ENCODE data around the gene MYEF2. TPM values are rescaled to one million over a fixed set of nuclear protein-coding genes. Genes with fewer than 3 reads are reported as not detected.

MYEF2 gene
- total and polyA plus RNA-seq, 4 donors, result 0.07 to 1.2 (median 0.33) TPM

DNA sequence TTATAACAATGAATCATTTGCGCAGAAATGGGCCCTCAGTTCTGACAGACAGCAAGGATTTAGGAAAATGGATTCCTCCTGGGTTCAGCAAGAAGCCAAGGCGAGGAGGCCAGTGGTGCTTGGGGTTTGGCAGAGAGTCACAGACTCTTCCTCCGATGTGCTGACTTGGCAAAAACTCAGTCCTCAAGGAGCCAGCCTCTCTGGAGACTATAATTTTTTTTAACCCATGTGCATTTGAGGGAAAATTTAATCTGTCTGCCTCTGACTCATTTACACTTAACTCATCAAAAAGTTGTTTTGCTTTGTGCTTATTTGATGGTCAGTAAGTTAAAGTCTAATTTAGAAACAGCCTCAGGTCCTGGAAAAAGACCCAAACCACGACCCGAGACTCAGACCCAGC lies 91.5 kb downstream of the MYEF2 start:
- Histone ChIP-seq H3K27me3 (ENCODE audit: control insufficient read depth in 4 of 4, insufficient read depth in 4 of 4, low read length in 3 of 4) (peaks cover 0 to 5% (median 2%) of the 10 kb centered on the region in 4 donors), H3K36me3 (ENCODE audit: control insufficient read depth in 4 of 4, insufficient read depth in 3 of 4, low read depth in 1 of 4, low read length in 3 of 4) (no peaks in the 10 kb centered on the region), H3K9ac (ENCODE audit: low read depth in 1 of 2, low read length in 2 of 2) (no peak overlapping the region), H3K4me3 (ENCODE audit: low read depth in 1 of 3, low read length in 3 of 3) (no peak overlapping the region), H3K4me1 (ENCODE audit: control insufficient read depth in 4 of 4, insufficient read depth in 4 of 4, low read length in 3 of 4) (no peaks in the 10 kb centered on the region), H3K27ac (ENCODE audit: low read depth in 1 of 2, low read length in 2 of 2) (no peak overlapping the region), H3K9me3 (ENCODE audit: control insufficient read depth in 4 of 4, low read length in 3 of 4) (no peaks in the 10 kb centered on the region)
- DNase-seq (ENCODE audit: low spot score), result no peak
- WGBS, result 66% methylated on average over 5 of the region's 5 CpGs
- TF ChIP-seq RAD21 (IDR thresholded peaks at IDR 0.05) (no peak), GABPA (IDR thresholded peaks at IDR 0.05 in 1 of 2, conservative IDR thresholded peaks at IDR 0.05 in 1 of 2) (no peak), NR2F2 (IDR thresholded peaks at IDR 0.05) (no peak), FOXA2 (IDR thresholded peaks at IDR 0.05) (no peak)
- TF ChIP-seq, protein P1, sequence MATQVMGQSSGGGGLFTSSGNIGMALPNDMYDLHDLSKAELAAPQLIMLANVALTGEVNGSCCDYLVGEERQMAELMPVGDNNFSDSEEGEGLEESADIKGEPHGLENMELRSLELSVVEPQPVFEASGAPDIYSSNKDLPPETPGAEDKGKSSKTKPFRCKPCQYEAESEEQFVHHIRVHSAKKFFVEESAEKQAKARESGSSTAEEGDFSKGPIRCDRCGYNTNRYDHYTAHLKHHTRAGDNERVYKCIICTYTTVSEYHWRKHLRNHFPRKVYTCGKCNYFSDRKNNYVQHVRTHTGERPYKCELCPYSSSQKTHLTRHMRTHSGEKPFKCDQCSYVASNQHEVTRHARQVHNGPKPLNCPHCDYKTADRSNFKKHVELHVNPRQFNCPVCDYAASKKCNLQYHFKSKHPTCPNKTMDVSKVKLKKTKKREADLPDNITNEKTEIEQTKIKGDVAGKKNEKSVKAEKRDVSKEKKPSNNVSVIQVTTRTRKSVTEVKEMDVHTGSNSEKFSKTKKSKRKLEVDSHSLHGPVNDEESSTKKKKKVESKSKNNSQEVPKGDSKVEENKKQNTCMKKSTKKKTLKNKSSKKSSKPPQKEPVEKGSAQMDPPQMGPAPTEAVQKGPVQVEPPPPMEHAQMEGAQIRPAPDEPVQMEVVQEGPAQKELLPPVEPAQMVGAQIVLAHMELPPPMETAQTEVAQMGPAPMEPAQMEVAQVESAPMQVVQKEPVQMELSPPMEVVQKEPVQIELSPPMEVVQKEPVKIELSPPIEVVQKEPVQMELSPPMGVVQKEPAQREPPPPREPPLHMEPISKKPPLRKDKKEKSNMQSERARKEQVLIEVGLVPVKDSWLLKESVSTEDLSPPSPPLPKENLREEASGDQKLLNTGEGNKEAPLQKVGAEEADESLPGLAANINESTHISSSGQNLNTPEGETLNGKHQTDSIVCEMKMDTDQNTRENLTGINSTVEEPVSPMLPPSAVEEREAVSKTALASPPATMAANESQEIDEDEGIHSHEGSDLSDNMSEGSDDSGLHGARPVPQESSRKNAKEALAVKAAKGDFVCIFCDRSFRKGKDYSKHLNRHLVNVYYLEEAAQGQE (IDR thresholded peaks at IDR 0.05), result no peak
- TF ChIP-seq, protein P2, sequence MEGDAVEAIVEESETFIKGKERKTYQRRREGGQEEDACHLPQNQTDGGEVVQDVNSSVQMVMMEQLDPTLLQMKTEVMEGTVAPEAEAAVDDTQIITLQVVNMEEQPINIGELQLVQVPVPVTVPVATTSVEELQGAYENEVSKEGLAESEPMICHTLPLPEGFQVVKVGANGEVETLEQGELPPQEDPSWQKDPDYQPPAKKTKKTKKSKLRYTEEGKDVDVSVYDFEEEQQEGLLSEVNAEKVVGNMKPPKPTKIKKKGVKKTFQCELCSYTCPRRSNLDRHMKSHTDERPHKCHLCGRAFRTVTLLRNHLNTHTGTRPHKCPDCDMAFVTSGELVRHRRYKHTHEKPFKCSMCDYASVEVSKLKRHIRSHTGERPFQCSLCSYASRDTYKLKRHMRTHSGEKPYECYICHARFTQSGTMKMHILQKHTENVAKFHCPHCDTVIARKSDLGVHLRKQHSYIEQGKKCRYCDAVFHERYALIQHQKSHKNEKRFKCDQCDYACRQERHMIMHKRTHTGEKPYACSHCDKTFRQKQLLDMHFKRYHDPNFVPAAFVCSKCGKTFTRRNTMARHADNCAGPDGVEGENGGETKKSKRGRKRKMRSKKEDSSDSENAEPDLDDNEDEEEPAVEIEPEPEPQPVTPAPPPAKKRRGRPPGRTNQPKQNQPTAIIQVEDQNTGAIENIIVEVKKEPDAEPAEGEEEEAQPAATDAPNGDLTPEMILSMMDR (IDR thresholded peaks at IDR 0.05; ENCODE audit: low read depth, low read length, missing input control), result no peak

DNA sequence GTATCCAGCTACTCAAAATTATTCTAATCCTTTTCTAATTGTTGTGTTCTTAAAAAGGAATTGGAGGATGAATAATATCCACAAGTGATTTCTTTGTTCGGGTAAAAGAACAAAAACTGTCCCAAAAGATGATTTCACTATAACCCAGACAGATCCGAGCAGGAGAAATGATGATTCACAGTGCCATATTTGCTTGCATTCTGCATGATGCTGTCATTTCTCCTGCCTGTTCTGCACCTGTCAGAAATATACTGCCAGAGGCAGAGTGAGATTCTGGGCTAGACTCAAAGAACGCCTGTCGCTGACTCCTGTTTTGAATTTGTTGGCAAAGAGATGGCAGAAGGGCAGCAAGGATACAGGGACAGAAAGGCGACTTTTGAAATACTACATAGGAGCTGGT lies 92.0 kb downstream of the MYEF2 start:
- no peak for DNase-seq (ENCODE audit: low spot score)
- Histone ChIP-seq H3K4me1 (ENCODE audit: control insufficient read depth in 4 of 4, insufficient read depth in 4 of 4, low read length in 3 of 4) (no peaks in the 10 kb centered on the region), H3K4me3 (ENCODE audit: low read depth in 1 of 3, low read length in 3 of 3) (no peak overlapping the region), H3K27ac (ENCODE audit: low read depth in 1 of 2, low read length in 2 of 2) (no peak overlapping the region), H3K36me3 (ENCODE audit: control insufficient read depth in 4 of 4, insufficient read depth in 3 of 4, low read depth in 1 of 4, low read length in 3 of 4) (no peaks in the 10 kb centered on the region), H3K27me3 (ENCODE audit: control insufficient read depth in 4 of 4, insufficient read depth in 4 of 4, low read length in 3 of 4) (peaks cover 0 to 5% (median 2%) of the 10 kb centered on the region in 4 donors), H3K9me3 (ENCODE audit: control insufficient read depth in 4 of 4, low read length in 3 of 4) (no peaks in the 10 kb centered on the region), H3K9ac (ENCODE audit: low read depth in 1 of 2, low read length in 2 of 2) (no peak overlapping the region)
- TF ChIP-seq HNF4A (conservative IDR thresholded peaks at IDR 0.05) (no peak), JUND (IDR thresholded peaks at IDR 0.05) (no peak), YY1 (IDR thresholded peaks at IDR 0.05) (no peak), NR2F2 (IDR thresholded peaks at IDR 0.05) (no peak), HNF4G (IDR thresholded peaks at IDR 0.05) (no peak), SP1 (IDR thresholded peaks at IDR 0.05) (no peak), GABPA (IDR thresholded peaks at IDR 0.05 in 1 of 2, conservative IDR thresholded peaks at IDR 0.05 in 1 of 2) (no peak), RXRA (IDR thresholded peaks at IDR 0.05) (no peak), FOXA1 (IDR thresholded peaks at IDR 0.05) (no peak), TAF1 (conservative IDR thresholded peaks at IDR 0.05) (no peak), FOXA2 (IDR thresholded peaks at IDR 0.05) (no peak), EGR1 (IDR thresholded peaks at IDR 0.05; ENCODE audit: low read depth in 2 of 2) (no peak), RAD21 (IDR thresholded peaks at IDR 0.05) (no peak)
- TF ChIP-seq, protein P3, sequence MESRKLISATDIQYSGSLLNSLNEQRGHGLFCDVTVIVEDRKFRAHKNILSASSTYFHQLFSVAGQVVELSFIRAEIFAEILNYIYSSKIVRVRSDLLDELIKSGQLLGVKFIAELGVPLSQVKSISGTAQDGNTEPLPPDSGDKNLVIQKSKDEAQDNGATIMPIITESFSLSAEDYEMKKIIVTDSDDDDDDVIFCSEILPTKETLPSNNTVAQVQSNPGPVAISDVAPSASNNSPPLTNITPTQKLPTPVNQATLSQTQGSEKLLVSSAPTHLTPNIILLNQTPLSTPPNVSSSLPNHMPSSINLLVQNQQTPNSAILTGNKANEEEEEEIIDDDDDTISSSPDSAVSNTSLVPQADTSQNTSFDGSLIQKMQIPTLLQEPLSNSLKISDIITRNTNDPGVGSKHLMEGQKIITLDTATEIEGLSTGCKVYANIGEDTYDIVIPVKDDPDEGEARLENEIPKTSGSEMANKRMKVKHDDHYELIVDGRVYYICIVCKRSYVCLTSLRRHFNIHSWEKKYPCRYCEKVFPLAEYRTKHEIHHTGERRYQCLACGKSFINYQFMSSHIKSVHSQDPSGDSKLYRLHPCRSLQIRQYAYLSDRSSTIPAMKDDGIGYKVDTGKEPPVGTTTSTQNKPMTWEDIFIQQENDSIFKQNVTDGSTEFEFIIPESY (IDR thresholded peaks at IDR 0.05), result no peak
- TF ChIP-seq, protein P4, sequence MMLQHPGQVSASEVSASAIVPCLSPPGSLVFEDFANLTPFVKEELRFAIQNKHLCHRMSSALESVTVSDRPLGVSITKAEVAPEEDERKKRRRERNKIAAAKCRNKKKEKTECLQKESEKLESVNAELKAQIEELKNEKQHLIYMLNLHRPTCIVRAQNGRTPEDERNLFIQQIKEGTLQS (IDR thresholded peaks at IDR 0.05), result no peak
- TF ChIP-seq, protein P2 (IDR thresholded peaks at IDR 0.05; ENCODE audit: low read depth, low read length, missing input control), result no peak
- TF ChIP-seq, protein P5, sequence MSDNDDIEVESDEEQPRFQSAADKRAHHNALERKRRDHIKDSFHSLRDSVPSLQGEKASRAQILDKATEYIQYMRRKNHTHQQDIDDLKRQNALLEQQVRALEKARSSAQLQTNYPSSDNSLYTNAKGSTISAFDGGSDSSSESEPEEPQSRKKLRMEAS (IDR thresholded peaks at IDR 0.05), result no peak
- TF ChIP-seq, protein P1 (IDR thresholded peaks at IDR 0.05), result no peak
- 75% methylated on average over 5 of the region's 5 CpGs for WGBS

Measured in liver (tissue), 9 donors.